Omental fat pad (tissue), 4 donors: ENCODE measurements around the gene TRIO. TPM values are rescaled to one million over a fixed set of nuclear protein-coding genes. Genes with fewer than 3 reads are reported as not detected.
A peak's percentile ranks its signal among the peaks of the same experiment; 100 is the strongest.

ENCODE experiments used
- ATAC-seq: fragments of 150-250 bp; one replicate; pipeline ENCODE4 v1.9.1; 2016; ENCODE audit warnings: mild to moderate bottlenecking, moderate library complexity; ENCODE audit not compliant: low FRiP score
- DNase-seq: peaks from one replicate; pipeline ENCODE4 v3.0.0-alpha.2; 2019; ENCODE audit warnings: low spot score
- total RNA-seq, 4 donors: library from RNA; depleted of rRNA; stranded (reverse); fragments of >200 nt; gene quantifications; one replicate each; pipeline ENCODE4 v1.1.0, GENCODE V29; 2016
- TF ChIP-seq, protein P1 (sequence below), 3 donors: fragments of 450-650 bp; IDR thresholded peaks; one replicate each; pipeline ENCODE4 v1.5.1; 2016 to 2017; ENCODE audit warnings: antibody characterized with exemption in 3 of 3, mild to moderate bottlenecking in 3 of 3, moderate library complexity in 2 of 3

The TRIO gene
- total RNA-seq, 4 donors from 2014 or later: 125 to 370 (median 193) TPM

GRCh38 chr5:14151416-14151815 is 8.3 kb downstream of the TRIO start:
- TF ChIP-seq, protein P1, sequence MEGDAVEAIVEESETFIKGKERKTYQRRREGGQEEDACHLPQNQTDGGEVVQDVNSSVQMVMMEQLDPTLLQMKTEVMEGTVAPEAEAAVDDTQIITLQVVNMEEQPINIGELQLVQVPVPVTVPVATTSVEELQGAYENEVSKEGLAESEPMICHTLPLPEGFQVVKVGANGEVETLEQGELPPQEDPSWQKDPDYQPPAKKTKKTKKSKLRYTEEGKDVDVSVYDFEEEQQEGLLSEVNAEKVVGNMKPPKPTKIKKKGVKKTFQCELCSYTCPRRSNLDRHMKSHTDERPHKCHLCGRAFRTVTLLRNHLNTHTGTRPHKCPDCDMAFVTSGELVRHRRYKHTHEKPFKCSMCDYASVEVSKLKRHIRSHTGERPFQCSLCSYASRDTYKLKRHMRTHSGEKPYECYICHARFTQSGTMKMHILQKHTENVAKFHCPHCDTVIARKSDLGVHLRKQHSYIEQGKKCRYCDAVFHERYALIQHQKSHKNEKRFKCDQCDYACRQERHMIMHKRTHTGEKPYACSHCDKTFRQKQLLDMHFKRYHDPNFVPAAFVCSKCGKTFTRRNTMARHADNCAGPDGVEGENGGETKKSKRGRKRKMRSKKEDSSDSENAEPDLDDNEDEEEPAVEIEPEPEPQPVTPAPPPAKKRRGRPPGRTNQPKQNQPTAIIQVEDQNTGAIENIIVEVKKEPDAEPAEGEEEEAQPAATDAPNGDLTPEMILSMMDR (IDR thresholded peaks at IDR 0.05): no peak
- no peak for ATAC-seq
- DNase-seq: no peak

- no peak for DNase-seq
- TF ChIP-seq, protein P1 (IDR thresholded peaks at IDR 0.05): no peak
- ATAC-seq: no peak
These were observed 10.1 kb downstream of the TRIO start for GRCh38 chr5:14153071-14153864.

- DNase-seq (no peak), ATAC-seq (peak; percentile 61)
- TF ChIP-seq, protein P1 (IDR thresholded peaks at IDR 0.05): no peak
These were observed 11.0 kb downstream of the TRIO start for GRCh38 chr5:14153932-14154731.

GRCh38 chr5:14155075-14155474 is 11.9 kb downstream of the TRIO start:
- TF ChIP-seq, protein P1 (IDR thresholded peaks at IDR 0.05): no peak
- no peak for DNase-seq
- no peak for ATAC-seq

DNA sequence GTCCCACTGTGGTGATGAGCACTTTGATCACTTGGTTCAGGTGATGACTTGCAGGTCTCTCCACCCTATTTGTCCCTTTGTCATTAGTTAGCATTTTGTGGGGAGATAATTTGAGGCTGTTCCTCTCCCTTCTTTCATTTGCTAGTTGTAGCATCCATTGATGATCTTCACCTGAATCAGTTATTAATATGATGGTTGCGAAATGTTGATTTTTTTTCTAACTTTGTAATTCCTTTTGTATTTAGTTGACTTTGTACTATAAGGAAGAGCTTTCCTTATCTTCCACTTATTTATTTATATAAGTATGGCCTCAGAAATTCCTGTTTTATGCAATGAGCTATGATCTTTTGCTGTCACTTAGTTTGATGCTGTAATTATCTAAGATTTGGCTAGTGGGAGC is 12.6 kb downstream of the TRIO start:
- TF ChIP-seq, protein P1 (IDR thresholded peaks at IDR 0.05): no peak
- ATAC-seq: no peak
- no peak for DNase-seq

GRCh38 chr5:14156290-14156649 is 13.1 kb downstream of the TRIO start:
- TF ChIP-seq, protein P1 (IDR thresholded peaks at IDR 0.05): no peak
- ATAC-seq: no peak

More at GRCh38 chr5:14156290-14156649, 13.1 kb downstream of the TRIO start:
- DNase-seq: no peak
